Prostate gland (tissue), 2 donors: ENCODE data around the gene UNC5C. TPM values are rescaled to one million over a fixed set of nuclear protein-coding genes. Genes with fewer than 3 reads are reported as not detected.

Experiments used
- DNase-seq: peaks from one replicate; pipeline ENCODE4 v3.0.0-alpha.2; 2019; ENCODE audit warnings: low spot score
- H3K27ac ChIP-seq, 2 donors: fragments of 200-600 bp; sonication (generic); 2 replicates each; pipeline ENCODE4 v1.5.1; 2017 to 2019
- H3K27me3 ChIP-seq: fragments of 200-600 bp; sonication (generic); replicated peaks from 2 replicates; pipeline ENCODE4 v1.5.1; 2019; ENCODE audit not compliant: insufficient read depth
- H3K36me3 ChIP-seq, 2 donors: fragments of 200-600 bp; sonication (generic); 1 replicate in 1 of 2; 2 replicates in 1 of 2; pipeline versions ENCODE4 v1.5.1 to v1.8.1; 2017 to 2019
- H3K4me1 ChIP-seq: fragments of 200-600 bp; sonication (generic); replicated peaks from 2 replicates; pipeline ENCODE4 v1.5.1; 2019
- H3K4me3 ChIP-seq, 2 donors: fragments of 200-600 bp; sonication (generic); 2 replicates each; pipeline ENCODE4 v1.5.1; 2017 to 2019
- H3K9me3 ChIP-seq: fragments of 200-600 bp; sonication (generic); 2 replicates; pipeline ENCODE4 v1.5.1; 2017
- POLR2A ChIP-seq: fragments of 450-650 bp; IDR thresholded peaks from one replicate; pipeline ENCODE4 v1.6.1; 2016; ENCODE audit warnings: antibody characterized with exemption, mild to moderate bottlenecking
- POLR2AphosphoS5 ChIP-seq: sonication (generic); formaldehyde crosslinking; IDR thresholded peaks from one replicate; pipeline ENCODE4 v1.6.1; 2017; ENCODE audit warnings: antibody characterized with exemption
- WGBS: methylation state at CpG from one replicate; pipeline ENCODE4 v1.1.5; 2018; 5-methylcytosine and 5-hydroxymethylcytosine counted together
- intact Hi-C: fragments of 100-400 bp; cut with DNase I; formaldehyde crosslinking; loops from one replicate; pipeline ENCODE4 v1.14.2; 2022
- total RNA-seq, 2 donors: library from RNA; depleted of rRNA; stranded (reverse); fragments of >200 nt; gene quantifications; one replicate each; pipeline ENCODE4 v1.1.0, GENCODE V29; 2016
- TF ChIP-seq, protein P1 (sequence below), 4 experiments: fragments of 200-600 bp in 2 of 4; fragments of 450-650 bp in 2 of 4; sonication (generic) in 2 of 4; IDR thresholded peaks; 1 replicate in 3 of 4; 2 replicates in 1 of 4; pipeline ENCODE4 v1.5.1; 2016 to 2019; ENCODE audit warnings: antibody characterized with exemption in 4 of 4, mild to moderate bottlenecking in 2 of 4, moderate library complexity in 2 of 4

UNC5C gene
- total RNA-seq, 2 donors from 2014 or later, result 1.8 to 15.5 TPM

DNA sequence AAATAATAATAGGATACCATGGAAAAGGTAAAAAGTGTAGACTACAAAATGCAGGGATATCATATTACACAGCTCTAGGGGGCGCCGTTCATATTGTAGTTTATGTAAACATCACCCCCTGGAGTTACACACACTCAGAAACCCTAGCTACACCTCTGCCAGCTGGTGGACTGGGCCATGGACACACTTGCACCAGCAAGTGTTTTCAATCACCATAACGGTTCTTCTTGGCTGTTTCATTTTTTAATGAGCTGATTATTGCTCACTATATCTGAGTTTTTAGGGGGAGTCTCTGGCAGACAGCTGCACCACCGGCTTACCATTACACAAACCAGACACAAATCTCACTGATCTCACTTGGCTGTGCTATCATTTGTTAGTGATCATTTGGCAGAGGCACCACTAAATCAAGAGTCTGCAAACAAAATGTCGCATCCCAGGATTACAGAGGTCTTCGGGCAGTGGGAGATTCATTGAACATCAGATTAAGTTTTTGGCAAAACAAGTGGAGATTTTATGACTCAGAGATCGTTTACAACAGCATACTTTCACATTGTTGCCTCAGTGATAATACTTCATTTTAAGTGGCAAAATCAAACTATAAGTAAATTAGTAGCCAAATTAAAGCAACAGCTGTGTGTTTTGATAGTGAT lies 185.7 kb downstream of the UNC5C start:
- WGBS, result 19% methylated on average over 7 of the region's 7 CpGs
- no peaks in the 10 kb centered on the region for H3K27me3 ChIP-seq
- H3K9me3 ChIP-seq, result no peaks in the 10 kb centered on the region
- H3K27ac ChIP-seq, result no peak overlapping the region
- no peak for DNase-seq
- H3K4me1 ChIP-seq, result no peaks in the 10 kb centered on the region
- H3K4me3 ChIP-seq, result no peak overlapping the region
- no peaks in the 10 kb centered on the region for H3K36me3 ChIP-seq
- TF ChIP-seq POLR2AphosphoS5 (no peak), POLR2A (no peak)
- TF ChIP-seq, protein P1, sequence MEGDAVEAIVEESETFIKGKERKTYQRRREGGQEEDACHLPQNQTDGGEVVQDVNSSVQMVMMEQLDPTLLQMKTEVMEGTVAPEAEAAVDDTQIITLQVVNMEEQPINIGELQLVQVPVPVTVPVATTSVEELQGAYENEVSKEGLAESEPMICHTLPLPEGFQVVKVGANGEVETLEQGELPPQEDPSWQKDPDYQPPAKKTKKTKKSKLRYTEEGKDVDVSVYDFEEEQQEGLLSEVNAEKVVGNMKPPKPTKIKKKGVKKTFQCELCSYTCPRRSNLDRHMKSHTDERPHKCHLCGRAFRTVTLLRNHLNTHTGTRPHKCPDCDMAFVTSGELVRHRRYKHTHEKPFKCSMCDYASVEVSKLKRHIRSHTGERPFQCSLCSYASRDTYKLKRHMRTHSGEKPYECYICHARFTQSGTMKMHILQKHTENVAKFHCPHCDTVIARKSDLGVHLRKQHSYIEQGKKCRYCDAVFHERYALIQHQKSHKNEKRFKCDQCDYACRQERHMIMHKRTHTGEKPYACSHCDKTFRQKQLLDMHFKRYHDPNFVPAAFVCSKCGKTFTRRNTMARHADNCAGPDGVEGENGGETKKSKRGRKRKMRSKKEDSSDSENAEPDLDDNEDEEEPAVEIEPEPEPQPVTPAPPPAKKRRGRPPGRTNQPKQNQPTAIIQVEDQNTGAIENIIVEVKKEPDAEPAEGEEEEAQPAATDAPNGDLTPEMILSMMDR (IDR thresholded peaks at IDR 0.05), result no peak
- intact Hi-C loops, result no loop called here

DNA sequence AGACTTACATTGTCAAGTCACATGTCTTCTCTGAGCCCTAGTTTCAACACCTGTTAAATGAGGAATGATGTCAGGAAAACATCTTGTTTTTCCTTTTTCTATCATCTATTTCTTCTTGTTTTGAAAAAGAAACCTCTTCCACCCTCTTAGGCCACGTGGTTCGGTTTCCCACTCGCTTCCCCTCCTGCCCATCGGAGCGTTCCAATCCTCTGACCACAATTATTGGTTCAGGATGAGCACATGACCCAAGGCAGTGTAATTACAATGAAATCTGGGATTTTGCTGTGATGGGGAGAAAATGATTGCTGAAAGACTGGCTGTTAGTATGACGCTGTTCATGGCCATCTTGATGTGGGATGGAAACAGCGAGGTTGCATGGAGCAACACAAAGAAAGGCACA lies 186.7 kb downstream of the UNC5C start:
- H3K27ac ChIP-seq, result no peak overlapping the region
- no peaks in the 10 kb centered on the region for H3K9me3 ChIP-seq
- H3K27me3 ChIP-seq, result no peaks in the 10 kb centered on the region
- H3K36me3 ChIP-seq, result no peaks in the 10 kb centered on the region
- H3K4me1 ChIP-seq, result no peaks in the 10 kb centered on the region
- DNase-seq, result no peak
- intact Hi-C loops, result no loop called here
- H3K4me3 ChIP-seq, result no peak overlapping the region
- TF ChIP-seq POLR2A (no peak), POLR2AphosphoS5 (no peak)
- TF ChIP-seq, protein P1 (IDR thresholded peaks at IDR 0.05), result no peak
- WGBS, result 95% methylated on average over 7 of the region's 7 CpGs

DNA sequence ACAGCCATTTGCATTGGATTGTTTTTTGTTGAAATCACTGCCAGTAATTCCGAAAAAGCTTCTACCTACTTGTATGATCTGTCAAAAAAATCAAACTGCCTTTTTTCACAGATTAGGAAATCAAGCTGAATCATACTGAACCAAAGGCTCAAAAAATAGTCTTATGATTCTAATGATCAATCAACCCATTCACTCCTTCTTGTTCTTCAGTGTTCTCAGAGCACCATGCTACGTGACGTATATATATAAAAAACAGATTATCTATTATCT lies 187.1 kb downstream of the UNC5C start:
- Histone ChIP-seq H3K36me3 (no peaks in the 10 kb centered on the region), H3K4me3 (no peak overlapping the region), H3K27ac (no peak overlapping the region), H3K4me1 (no peaks in the 10 kb centered on the region), H3K9me3 (no peaks in the 10 kb centered on the region), H3K27me3 (no peaks in the 10 kb centered on the region)
- WGBS, result 88% methylated on average over 3 of the region's 3 CpGs
- DNase-seq, result no peak
- intact Hi-C loops, result no loop called here
- TF ChIP-seq POLR2AphosphoS5 (no peak), POLR2A (no peak)
- TF ChIP-seq, protein P1 (IDR thresholded peaks at IDR 0.05), result no peak

DNA sequence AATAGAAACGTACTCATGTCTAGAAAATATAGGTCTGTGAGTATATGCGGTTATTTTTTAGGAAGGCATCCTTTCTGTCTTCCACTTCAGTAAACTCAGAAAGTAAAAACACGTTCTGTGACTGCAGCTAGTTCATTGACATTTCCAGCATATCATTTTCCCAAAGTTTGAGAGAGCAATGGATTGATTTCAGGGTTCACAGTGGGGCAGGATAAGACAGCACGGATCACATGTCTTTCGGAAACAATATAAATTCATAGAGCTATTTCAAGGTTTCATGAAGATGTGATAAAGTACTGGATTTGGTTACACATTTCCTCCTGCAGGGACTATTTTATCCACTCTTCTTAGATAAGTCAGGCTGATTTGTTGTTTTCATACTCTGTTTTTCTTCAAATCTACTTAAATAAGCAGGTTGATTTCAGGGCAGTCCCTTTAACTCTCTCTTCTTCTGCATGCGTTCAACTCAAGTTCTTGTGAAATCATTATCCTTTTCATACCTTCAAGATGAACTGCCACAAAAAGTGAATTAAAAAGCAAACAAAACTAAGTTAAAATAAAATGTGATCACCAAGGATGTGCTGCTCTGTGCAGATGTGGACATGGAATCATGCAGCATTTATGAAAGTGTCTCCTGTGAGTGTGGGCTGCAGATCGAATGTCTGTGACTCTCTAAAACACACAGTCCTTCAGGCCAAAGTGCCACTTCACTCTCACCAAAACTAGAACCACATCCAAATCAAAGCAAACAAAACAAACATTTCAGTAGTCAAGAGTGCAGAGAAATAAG lies 187.7 kb downstream of the UNC5C start:
- no peak overlapping the region for H3K4me3 ChIP-seq
- H3K27me3 ChIP-seq, result no peaks in the 10 kb centered on the region
- H3K27ac ChIP-seq, result no peak overlapping the region
- DNase-seq, result no peak
- 83% methylated on average over 7 of the region's 7 CpGs for WGBS
- intact Hi-C loops, result no loop called here
- no peaks in the 10 kb centered on the region for H3K36me3 ChIP-seq
- no peaks in the 10 kb centered on the region for H3K9me3 ChIP-seq
- H3K4me1 ChIP-seq, result no peaks in the 10 kb centered on the region
- TF ChIP-seq POLR2AphosphoS5 (no peak), POLR2A (no peak)
- TF ChIP-seq, protein P1 (IDR thresholded peaks at IDR 0.05), result no peak
